Lung (tissue), 12 donors: ENCODE results near the gene LRRIQ1. TPM values are rescaled to one million over a fixed set of nuclear protein-coding genes. Genes with fewer than 3 reads are reported as not detected.

Experiments used
- ATAC-seq: fragments of 200-7000 bp; cut with Tn5 transposase; one replicate; pipeline ENCODE4 v1.9.1; 2020; ENCODE audit warnings: moderate number of reproducible peaks; ENCODE audit not compliant: insufficient read depth, low FRiP score
- DNase-seq, 3 donors: peaks; one replicate each; pipeline ENCODE4 v3.0.0-alpha.2; 2013 to 2017
- H3K27ac ChIP-seq, 2 donors: one replicate each; pipeline ENCODE4 v1.5.1; 2013; ENCODE audit warnings: mild to moderate bottlenecking in 2 of 2, moderate library complexity in 2 of 2, control low read depth in 1 of 2, inconsistent platforms in 1 of 2, low read depth in 1 of 2, low read length in 1 of 2
- H3K27me3 ChIP-seq, 3 donors: one replicate each; pipeline ENCODE4 v1.5.1; 2013; ENCODE audit warnings: low read length in 2 of 3; ENCODE audit not compliant: control insufficient read depth in 3 of 3, insufficient read depth in 3 of 3
- H3K36me3 ChIP-seq, 4 donors: one replicate each; pipeline ENCODE4 v1.5.1; 2013; ENCODE audit warnings: low read length in 4 of 4, mild to moderate bottlenecking in 1 of 4, moderate library complexity in 1 of 4; ENCODE audit not compliant: control insufficient read depth in 4 of 4, insufficient read depth in 4 of 4
- H3K4me1 ChIP-seq, 5 donors: one replicate each; pipeline ENCODE4 v1.5.1; 2013; ENCODE audit warnings: low read length in 5 of 5, mild to moderate bottlenecking in 2 of 5, moderate library complexity in 1 of 5; ENCODE audit not compliant: control insufficient read depth in 5 of 5, insufficient read depth in 5 of 5
- H3K4me3 ChIP-seq: one replicate; pipeline ENCODE4 v1.5.1; 2013; ENCODE audit warnings: mild to moderate bottlenecking, control low read depth, moderate library complexity
- H3K9ac ChIP-seq, 2 donors: one replicate each; pipeline ENCODE4 v1.5.1; 2013; ENCODE audit warnings: low read length in 2 of 2, control low read depth in 1 of 2; ENCODE audit not compliant: insufficient read depth in 1 of 2
- H3K9me3 ChIP-seq, 4 donors: one replicate each; pipeline ENCODE4 v1.5.1; 2013; ENCODE audit warnings: low read length in 3 of 4, mild to moderate bottlenecking in 1 of 4, moderate library complexity in 1 of 4; ENCODE audit not compliant: control insufficient read depth in 4 of 4, insufficient read depth in 3 of 4
- WGBS, 2 donors: extraction: QIAGEN DNeasy Blood & Tissue Kit; methylation state at CpG; one replicate each; pipeline ENCODE4 v1.1.7; 2013; 5-methylcytosine and 5-hydroxymethylcytosine counted together
- polyA plus RNA-seq, 2 donors: library from polyadenylated mRNA; stranded (reverse); fragments of 200-250 nt; gene quantifications; one replicate each; pipeline ENCODE4 v1.2.1, GENCODE V29; 2013
- total RNA-seq, 2 donors: library from RNA; depleted of rRNA in 1 of 2; stranded (reverse); fragments of >200 nt in 1 of 2; gene quantifications; one replicate each; pipeline ENCODE4 v1.2.1, GENCODE V29; 2014 to 2021
- TF ChIP-seq, protein P1 (sequence below): IDR thresholded peaks from 2 replicates; pipeline ENCODE4 v1.5.1; 2012; ENCODE audit warnings: mild to moderate bottlenecking; ENCODE audit errors: control extremely low read depth, extremely low read depth
- donor health status: control.
- donor health status: control.
- donor health status: Bipolar disorder and iron deficiency.
- donor health status: healthy.
- donor health status: DM: yes; HTN: yes; CAD: no.

LRRIQ1 gene
- total and polyA plus RNA-seq, 4 donors: 3.4 to 33.2 (median 12.0) TPM

DNA sequence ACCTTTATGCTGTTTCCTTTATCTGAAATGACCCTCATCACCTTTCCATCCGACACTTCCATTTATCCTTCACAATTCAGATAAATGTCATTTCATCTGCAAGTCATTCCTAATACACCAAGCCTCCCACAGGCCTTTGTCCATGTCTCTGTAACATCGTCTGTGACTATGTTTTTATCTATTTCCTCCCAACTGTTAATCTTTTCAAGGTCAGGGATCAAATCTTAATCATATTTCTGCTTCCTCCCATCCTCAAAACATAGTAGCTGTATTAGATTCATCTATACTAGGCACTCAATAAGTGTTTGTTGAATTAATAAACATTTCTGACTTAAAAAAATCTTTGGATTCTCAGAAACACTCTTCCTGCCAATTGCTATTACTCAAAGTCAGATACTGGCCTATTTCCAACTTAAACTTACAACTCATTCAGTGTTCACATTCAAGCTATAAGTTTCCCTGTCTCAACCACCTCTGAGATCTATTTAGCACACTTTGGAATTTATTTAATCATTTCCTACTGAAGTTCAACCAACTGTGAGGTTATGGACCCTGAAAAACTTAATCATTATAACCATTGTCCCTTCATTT lies 143.6 kb downstream of the LRRIQ1 start:
- ATAC-seq (no peak), DNase-seq (peak in 2 of 3 donors; percentile 73 to 82)
- H3K9ac ChIP-seq: no peak overlapping the region
- no peak overlapping the region for H3K27ac ChIP-seq
- 49 to 68% methylated on average over 2 of the region's 2 CpGs for WGBS, 2 donors
- H3K9me3 ChIP-seq: peaks cover 0 to 3% (median 0%) of the 10 kb centered on the region in 4 donors
- TF ChIP-seq, protein P1, sequence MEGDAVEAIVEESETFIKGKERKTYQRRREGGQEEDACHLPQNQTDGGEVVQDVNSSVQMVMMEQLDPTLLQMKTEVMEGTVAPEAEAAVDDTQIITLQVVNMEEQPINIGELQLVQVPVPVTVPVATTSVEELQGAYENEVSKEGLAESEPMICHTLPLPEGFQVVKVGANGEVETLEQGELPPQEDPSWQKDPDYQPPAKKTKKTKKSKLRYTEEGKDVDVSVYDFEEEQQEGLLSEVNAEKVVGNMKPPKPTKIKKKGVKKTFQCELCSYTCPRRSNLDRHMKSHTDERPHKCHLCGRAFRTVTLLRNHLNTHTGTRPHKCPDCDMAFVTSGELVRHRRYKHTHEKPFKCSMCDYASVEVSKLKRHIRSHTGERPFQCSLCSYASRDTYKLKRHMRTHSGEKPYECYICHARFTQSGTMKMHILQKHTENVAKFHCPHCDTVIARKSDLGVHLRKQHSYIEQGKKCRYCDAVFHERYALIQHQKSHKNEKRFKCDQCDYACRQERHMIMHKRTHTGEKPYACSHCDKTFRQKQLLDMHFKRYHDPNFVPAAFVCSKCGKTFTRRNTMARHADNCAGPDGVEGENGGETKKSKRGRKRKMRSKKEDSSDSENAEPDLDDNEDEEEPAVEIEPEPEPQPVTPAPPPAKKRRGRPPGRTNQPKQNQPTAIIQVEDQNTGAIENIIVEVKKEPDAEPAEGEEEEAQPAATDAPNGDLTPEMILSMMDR: no peak
- no peaks in the 10 kb centered on the region for H3K27me3 ChIP-seq
- peaks cover 0 to 9% (median 0%) of the 10 kb centered on the region in 5 donors for H3K4me1 ChIP-seq
- no peak overlapping the region for H3K4me3 ChIP-seq
- no peaks in the 10 kb centered on the region for H3K36me3 ChIP-seq

DNA sequence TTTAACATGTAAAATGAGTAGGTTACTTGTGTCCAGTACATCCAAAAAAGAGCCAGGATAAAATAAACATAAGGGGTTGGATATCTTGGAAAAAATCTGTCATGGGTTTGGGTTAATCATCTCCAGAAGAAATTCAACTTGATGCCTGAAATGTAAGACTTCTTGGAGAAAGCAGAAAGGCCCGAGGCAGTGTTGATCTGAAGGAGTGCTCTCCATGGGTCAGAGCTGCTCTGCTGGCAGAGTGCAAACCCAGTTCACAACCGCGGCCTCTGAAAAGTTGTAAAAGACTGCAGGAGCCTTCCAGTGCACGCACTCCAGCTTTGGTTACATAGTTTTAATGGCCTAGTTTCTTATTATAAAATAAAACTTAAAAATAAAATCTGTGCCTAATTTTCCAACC lies 146.5 kb downstream of the LRRIQ1 start:
- TF ChIP-seq, protein P1: no peak
- WGBS, 2 donors: 63 to 77% methylated on average over 4 of the region's 4 CpGs
- DNase-seq: peak in 2 of 3 donors; percentile 21 to 56
- no peak overlapping the region for H3K4me3 ChIP-seq
- H3K9me3 ChIP-seq: no peaks in the 10 kb centered on the region
- no peak overlapping the region for H3K9ac ChIP-seq
- H3K36me3 ChIP-seq: no peaks in the 10 kb centered on the region
- peaks cover 0 to 9% (median 0%) of the 10 kb centered on the region in 5 donors for H3K4me1 ChIP-seq
- no peak overlapping the region for H3K27ac ChIP-seq
- no peak for ATAC-seq
- no peaks in the 10 kb centered on the region for H3K27me3 ChIP-seq

DNA sequence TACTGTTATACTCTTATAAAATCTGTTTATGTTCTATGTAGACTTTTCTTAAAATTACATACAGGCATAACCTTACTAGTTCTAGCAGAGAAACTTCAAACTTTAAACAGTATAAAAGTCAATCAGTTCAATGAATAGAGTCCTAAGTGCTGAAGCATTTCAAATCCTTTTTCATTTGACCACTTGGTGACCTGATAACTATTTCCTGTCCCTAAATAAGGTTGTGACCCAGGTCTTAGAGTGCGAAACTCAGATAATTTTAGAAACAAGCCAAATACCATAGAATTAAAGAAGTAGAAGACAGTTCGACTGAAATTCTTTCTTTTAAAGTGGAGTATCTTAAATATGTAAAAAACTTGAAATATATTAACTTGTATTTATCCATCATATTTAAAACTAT lies 147.7 kb downstream of the LRRIQ1 start:
- ATAC-seq (no peak), DNase-seq (no peak)
- no peaks in the 10 kb centered on the region for H3K9me3 ChIP-seq
- no peak overlapping the region for H3K9ac ChIP-seq
- no peaks in the 10 kb centered on the region for H3K36me3 ChIP-seq
- WGBS, 2 donors: 58 to 74% methylated on average over 2 of the region's 2 CpGs
- TF ChIP-seq, protein P1: no peak
- H3K27ac ChIP-seq: no peak overlapping the region
- no peaks in the 10 kb centered on the region for H3K27me3 ChIP-seq
- H3K4me1 ChIP-seq: peaks cover 0 to 9% (median 0%) of the 10 kb centered on the region in 5 donors
- no peak overlapping the region for H3K4me3 ChIP-seq

DNA sequence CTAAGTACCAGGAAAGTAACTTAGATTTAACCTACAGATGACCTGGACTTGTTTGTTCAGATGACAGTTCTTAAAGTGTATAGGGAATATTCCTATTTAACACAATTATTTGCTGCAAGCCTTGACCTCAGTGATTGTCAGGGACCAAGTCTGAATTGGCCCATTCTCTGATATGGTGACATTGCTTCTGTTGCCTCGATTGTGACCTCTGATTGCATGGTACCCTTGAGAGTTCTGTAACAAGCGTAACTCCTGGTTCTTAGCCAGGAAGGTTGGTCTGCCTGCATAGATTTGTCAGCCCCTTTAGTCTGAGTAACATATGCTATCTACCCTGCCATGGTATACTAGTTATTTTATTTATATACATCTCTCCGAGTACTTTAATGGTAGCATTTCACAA lies 150.1 kb downstream of the LRRIQ1 start:
- Histone ChIP-seq H3K27me3 (no peaks in the 10 kb centered on the region), H3K27ac (no peak overlapping the region), H3K9me3 (no peaks in the 10 kb centered on the region), H3K4me1 (no peaks in the 10 kb centered on the region), H3K36me3 (no peaks in the 10 kb centered on the region), H3K9ac (no peak overlapping the region), H3K4me3 (no peak overlapping the region)
- TF ChIP-seq, protein P1: no peak
- ATAC-seq (no peak), DNase-seq (no peak)
- 76 to 89% methylated on average over 3 of the region's 3 CpGs for WGBS, 2 donors
